GM20431 (cell line): Measurements from ENCODE around the gene ACTR10.

Experiments
- in situ Hi-C: fragments of 300-500 bp; cut with MseI, MboI; formaldehyde crosslinking; loops from one replicate; pipeline ENCODE4 v1.15.0; 2020; ENCODE audit warnings: low sequenced_read_pairs; ENCODE audit not compliant: unreplicated experiment

The ACTR10 gene

DNA sequence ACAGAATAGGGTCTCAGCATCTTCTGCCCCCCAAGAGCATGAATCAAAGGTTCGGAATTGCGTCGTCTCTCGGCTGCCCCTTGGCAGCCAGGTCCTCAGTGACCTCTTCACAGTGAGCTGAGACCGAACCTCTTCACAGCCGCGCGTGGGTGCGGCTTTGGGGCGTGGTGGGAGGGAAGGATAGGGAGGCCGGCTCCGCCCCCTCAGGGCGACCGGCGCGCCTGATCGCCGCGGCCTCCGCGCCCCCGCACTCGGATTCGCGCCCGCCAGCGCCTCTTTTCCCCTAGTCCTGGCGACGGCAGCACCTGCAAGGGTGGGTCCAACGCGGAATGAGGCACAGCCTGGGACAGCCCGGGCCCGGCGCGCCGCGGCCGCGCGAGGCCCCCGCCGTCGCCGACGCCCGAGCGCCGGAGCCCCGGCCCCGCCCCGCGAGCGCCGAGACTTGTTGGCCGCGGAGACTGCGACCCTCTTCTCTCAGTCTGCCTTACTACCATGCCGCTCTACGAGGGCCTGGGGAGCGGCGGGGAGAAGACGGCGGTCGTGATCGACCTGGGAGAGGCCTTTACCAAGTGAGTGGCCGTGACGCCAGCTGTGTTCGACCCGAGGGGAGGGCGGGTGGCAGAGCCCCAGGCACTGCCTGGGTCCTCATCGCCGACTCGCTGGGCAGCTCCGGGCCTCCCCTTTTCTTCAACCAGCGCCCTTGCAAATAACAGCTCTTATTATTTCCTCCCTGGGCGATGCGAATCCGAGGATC lies at the start of gene ACTR10:
Gene ACTR10 (plus strand): TSS at position 424 of the 754 bp plus-strand sequence. CDS start 69 bp downstream, at position 493.
- in situ Hi-C loops, result no loop called here

DNA sequence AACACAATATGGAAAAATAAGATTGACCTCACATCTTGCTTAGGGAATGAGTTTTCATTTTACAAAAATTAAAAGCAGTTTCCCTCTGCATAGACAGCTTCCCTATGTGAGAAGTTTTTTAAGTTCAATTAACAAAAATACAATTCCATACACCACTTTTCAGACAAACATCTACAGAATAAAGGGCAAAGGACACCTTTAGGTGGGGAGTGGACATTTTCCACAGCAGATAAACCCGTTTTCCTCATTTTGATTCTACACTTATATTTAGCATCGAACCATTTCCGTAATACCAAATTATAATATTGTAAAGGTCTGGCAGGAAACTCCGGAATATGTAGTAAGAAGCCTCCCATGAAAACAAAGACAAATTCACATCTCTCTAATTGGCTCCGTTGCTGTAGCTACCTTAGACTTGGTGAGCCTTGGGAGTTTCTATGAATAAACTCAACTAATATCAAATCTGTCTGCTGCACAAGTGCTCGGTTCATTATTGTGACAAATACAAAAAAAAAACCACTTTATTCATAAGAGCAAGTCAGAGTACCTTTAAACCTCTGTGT lies 49.6 kb upstream of the ACTR10 start:
- in situ Hi-C loops, result no loop called here

DNA sequence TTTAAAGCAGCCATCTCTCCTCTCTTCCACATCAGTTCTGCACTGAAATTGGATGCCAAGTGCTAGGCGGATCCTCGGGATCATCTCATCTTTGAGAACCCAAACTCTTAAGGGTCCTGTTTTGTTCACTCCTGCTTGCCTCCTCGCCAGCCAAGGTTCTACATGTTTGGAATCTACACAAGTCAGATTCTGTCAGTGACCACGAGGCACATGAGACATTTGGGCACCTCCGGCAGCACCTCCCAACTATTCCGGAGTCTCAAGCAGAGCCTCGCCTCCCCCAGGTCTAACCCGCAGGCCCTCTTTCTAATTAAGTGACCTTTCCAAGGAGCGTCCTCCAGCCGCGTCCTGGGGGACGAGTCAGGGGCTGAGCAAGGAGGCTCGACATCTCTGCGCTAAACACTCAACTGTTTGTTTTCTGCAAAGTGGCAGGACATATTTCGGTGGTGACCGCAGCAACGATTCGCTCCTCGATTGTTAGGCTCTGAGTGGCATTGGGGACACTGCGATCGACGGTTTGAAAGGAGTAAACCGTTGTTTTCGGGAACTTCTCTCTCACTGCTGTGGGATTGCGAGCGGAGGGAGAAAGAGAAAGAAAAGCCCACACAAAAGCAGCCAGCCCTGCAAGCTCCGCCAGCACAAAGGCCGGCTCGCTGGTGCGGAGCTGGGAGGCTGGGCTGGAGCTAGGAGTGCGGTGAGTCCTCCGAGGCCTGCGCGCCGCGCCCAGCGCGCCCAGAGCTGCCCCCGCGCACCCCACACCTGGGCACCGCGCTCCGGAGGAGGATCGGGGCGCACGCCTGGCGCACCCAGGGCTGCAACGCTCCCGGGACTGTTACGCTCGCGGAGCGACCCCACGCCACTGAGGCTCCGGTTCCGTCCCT lies 48.6 kb upstream of the ACTR10 start:
- in situ Hi-C loops, result no loop called here

GRCh38 chr14:58152014-58152857 lies 47.7 kb upstream of the ACTR10 start, which contains the start of gene ARMH4:
TSS of gene ARMH4 (minus strand) at chr14:58152213. CDS start at chr14:58139358, 12,855 bp downstream.
- in situ Hi-C loops, result no loop called here

- in situ Hi-C loops, result no loop called here
Measured at GRCh38 chr14:58160561-58160960, 39.4 kb upstream of the ACTR10 start.

DNA sequence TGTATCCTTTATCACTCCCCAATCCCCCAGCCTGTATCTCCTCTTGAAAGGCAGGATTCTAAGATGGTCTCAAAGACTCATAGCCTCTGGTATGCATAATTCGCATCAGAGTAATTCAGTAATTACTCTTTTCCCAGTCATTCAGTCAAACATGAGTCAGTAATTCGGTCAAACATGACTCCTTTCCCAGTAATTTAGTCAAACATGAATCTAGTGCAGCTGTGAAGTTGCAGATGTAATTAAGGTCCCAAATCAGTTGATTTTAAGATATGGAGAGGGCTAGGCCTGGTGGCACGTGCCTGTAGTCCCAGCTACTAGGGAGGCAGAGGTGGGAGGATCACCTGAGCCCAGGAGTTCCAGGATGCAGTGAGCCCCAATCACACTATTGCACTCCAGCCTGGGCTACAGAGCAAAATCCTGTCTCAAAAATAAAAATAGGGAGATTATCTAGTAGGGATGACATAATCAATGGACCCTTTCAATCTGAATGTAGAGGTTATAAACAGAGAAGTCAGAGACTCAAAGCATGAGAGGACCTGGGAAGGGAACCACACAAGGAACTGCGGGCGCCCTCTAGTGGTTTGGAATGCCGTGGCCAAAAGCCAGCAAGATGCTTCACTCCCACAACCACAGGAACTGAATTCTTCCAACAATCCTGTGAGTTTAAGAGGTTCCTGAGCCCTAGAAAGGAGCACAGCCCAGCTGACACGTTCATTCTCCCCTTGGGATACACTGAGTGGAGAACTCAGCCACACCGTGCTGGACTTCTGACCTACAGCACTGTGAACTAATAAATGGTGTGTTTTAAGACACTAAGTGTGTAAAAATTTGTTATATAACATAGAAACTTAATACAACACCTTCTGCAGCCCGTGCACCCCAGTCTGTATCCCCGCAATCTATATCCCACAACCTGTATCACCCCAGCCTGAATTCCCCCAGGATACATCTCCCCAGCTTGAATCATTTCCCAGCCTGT lies 33.7 kb upstream of the ACTR10 start:
- in situ Hi-C loops, result no loop called here

DNA sequence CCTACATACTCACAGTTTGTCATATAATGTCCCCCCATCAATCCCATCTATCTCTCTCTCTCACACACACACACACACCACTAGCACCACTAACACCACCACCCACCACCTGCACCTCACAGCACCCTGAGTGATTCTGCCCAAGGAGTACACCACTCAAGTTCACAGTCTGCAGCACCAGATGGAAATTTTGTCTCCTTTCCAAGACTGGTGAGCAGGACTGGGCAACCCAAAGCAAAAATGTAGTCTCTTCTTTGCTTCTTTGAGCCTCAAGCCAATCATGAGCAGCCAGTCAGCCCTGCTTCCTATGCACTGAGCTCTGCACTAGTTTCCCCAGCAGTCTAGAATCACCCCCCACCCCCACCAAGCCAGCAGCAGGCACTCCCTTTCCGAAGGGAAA lies 32.9 kb upstream of the ACTR10 start:
- in situ Hi-C loops, result no loop called here

- in situ Hi-C loops, result no loop called here
Measured at GRCh38 chr14:58167891-58168290, 32.1 kb upstream of the ACTR10 start.

DNA sequence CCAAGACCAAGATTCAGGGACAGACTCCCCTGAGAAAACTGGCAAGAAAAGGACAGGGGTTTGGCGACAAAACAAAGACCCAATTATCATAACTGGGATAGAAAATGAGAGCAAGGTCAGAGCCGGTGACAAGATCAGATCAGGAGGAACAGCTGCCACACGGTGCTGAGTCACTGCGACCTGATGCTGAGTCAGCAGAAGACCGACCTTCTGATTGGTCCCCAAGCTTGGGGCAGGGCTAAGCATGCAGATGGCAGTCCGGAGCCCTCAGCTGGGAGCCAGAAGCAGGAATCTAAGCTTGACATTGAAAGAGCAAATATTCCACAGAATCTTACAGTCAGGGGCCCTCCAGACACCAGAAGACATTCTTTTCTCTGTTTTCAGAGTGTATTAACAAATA lies 28.9 kb upstream of the ACTR10 start:
- in situ Hi-C loops, result no loop called here

- in situ Hi-C loops, result no loop called here
Measured at GRCh38 chr14:58177125-58177524, 22.8 kb upstream of the ACTR10 start.

DNA sequence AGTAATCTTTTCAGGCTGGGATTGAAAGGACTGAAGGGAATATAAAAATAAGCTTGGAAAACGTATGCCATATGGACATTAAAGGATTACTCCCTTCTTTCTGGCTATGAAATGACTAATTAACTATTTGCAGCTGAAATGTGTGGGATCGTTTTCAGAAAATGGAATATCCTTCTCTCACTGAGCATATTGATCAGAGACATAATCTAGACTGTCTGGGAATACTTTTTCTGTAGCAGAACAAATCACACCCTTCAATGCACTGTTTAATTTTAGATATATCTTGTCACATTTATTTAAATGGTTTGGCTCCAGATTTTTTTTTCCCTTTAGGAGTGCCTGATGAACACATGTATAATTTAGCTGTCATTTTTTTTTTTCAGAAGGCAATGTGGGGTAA lies 10.8 kb upstream of the ACTR10 start:
- in situ Hi-C loops, result no loop called here

- in situ Hi-C loops, result no loop called here
Measured at GRCh38 chr14:58191763-58192601, 8.0 kb upstream of the ACTR10 start.

- in situ Hi-C loops, result no loop called here
Measured at GRCh38 chr14:58193542-58193941, 6.4 kb upstream of the ACTR10 start.

- in situ Hi-C loops, result no loop called here
Measured at GRCh38 chr14:58196198-58196597, 3.8 kb upstream of the ACTR10 start.

- in situ Hi-C loops, result no loop called here
Measured at GRCh38 chr14:58198086-58198485, 1.9 kb upstream of the ACTR10 start.

- in situ Hi-C loops, result no loop called here
Measured at GRCh38 chr14:58200480-58200841, 512 bp downstream of the ACTR10 start.

GRCh38 chr14:58200846-58201245 lies 897 bp downstream of the ACTR10 start:
- in situ Hi-C loops, result no loop called here

DNA sequence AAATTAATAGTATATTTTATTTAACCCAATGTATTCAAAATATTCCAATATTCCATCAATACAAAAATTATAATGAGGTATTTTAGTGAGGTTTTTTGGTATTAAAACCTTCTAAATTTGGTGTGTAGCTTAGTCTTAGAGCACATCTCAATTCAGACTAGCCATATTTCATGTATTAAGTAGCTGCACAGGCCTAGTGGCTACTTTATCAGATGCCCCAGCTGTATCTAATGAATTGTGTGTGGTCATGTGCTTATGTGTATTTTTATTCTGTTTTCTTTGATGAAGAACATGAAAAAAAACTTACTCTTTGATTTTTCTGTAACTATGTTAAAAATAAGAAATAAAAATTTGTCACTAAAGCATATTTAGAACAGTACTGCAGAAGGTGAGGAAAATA lies 13.2 kb downstream of the ACTR10 start:
- in situ Hi-C loops, result no loop called here
